Spleen (tissue), 11 donors: Measurements from ENCODE around the gene ENOX2. TPM values are rescaled to one million over a fixed set of nuclear protein-coding genes. Genes with fewer than 3 reads are reported as not detected.

Source experiments
- DNase-seq: peaks from one replicate; pipeline ENCODE4 v3.0.0-alpha.2; 2020
- H3K27ac ChIP-seq, 8 donors: fragments of 200-600 bp; sonication (generic) in 7 of 8; 1 replicate in 4 of 8; 2 replicates in 4 of 8; pipeline versions ENCODE4 v1.5.0 to v1.8.0; 2016 to 2021; ENCODE audit warnings: inconsistent platforms in 4 of 8, mild to moderate bottlenecking in 4 of 8, moderate library complexity in 1 of 8
- H3K27me3 ChIP-seq, 7 donors: fragments of 200-600 bp; sonication (generic) in 6 of 7; replicated peaks in 1 of 7; 1 replicate in 4 of 7; 2 replicates in 3 of 7; pipeline versions ENCODE4 v1.5.0 to v1.8.0; 2016 to 2021; ENCODE audit warnings: inconsistent platforms in 3 of 7, mild to moderate bottlenecking in 1 of 7
- H3K36me3 ChIP-seq, 6 donors: fragments of 200-600 bp; sonication (generic) in 5 of 6; 1 replicate in 4 of 6; 2 replicates in 2 of 6; pipeline versions ENCODE4 v1.5.0 to v1.8.0; 2016 to 2021; ENCODE audit warnings: inconsistent platforms in 2 of 6
- H3K4me1 ChIP-seq, 6 donors: fragments of 200-600 bp; sonication (generic) in 5 of 6; 1 replicate in 3 of 6; 2 replicates in 3 of 6; pipeline versions ENCODE4 v1.5.0 to v1.8.0; 2016 to 2021; ENCODE audit warnings: inconsistent platforms in 3 of 6
- H3K4me3 ChIP-seq, 8 donors: fragments of 200-600 bp; sonication (generic) in 7 of 8; 1 replicate in 4 of 8; 2 replicates in 4 of 8; pipeline versions ENCODE4 v1.5.0 to v1.8.0; 2016 to 2021; ENCODE audit warnings: inconsistent platforms in 4 of 8, mild to moderate bottlenecking in 4 of 8, moderate library complexity in 2 of 8
- H3K9me3 ChIP-seq, 8 donors: fragments of 200-600 bp; sonication (generic) in 7 of 8; 1 replicate in 4 of 8; 2 replicates in 4 of 8; pipeline versions ENCODE4 v1.5.0 to v1.8.0; 2016 to 2021; ENCODE audit warnings: inconsistent platforms in 4 of 8
- POLR2A ChIP-seq, 3 donors: fragments of 450-650 bp; IDR thresholded peaks; one replicate each; pipeline ENCODE4 v1.5.1; 2017; ENCODE audit warnings: antibody characterized with exemption in 3 of 3, mild to moderate bottlenecking in 1 of 3
- POLR2AphosphoS5 ChIP-seq, 3 donors: sonication (generic); formaldehyde crosslinking; IDR thresholded peaks; one replicate each; pipeline ENCODE4 v1.5.1; 2017; ENCODE audit warnings: antibody characterized with exemption in 3 of 3
- WGBS, 5 donors: extraction: QIAGEN DNeasy Blood & Tissue Kit in 3 of 5; methylation state at CpG; one replicate each; pipeline versions ENCODE4 v1.1.5 to v1.1.7; 2013 to 2018; 5-methylcytosine and 5-hydroxymethylcytosine counted together
- intact Hi-C: fragments of 100-400 bp; cut with DNase I; formaldehyde crosslinking; loops from one replicate; pipeline ENCODE4 v1.15.0; 2023; ENCODE audit warnings: low total_unique reads
- polyA plus RNA-seq, 3 donors: library from polyadenylated mRNA; stranded (reverse); fragments of 200-250 nt; gene quantifications; one replicate each; pipeline ENCODE4 v1.2.1, GENCODE V29; 2013
- total RNA-seq, 7 donors: library from RNA; depleted of rRNA in 3 of 7; stranded (reverse); fragments of >200 nt in 3 of 7; fragmentation: NEBNext Ultra II Directional in 4 of 7; extraction: Animal tissue kit (Norgen Biotek cat#: 25700) in 4 of 7; gene quantifications; one replicate each; pipeline versions ENCODE4 v1.1.0 to v1.2.1, GENCODE V29; 2016 to 2021
- TF ChIP-seq, protein P1 (sequence below), 11 experiments: fragments of 200-600 bp in 7 of 11; fragments of 450-650 bp in 4 of 11; sonication (generic) in 4 of 11; IDR thresholded peaks in 8 of 11; conservative IDR thresholded peaks in 3 of 11; 1 replicate in 7 of 11; 2 replicates in 4 of 11; pipeline versions ENCODE4 v1.4.0 to v1.8.0; 2016 to 2021; ENCODE audit warnings: antibody characterized with exemption in 11 of 11, inconsistent platforms in 4 of 11, mild to moderate bottlenecking in 1 of 11
- donor health status: healthy with polysubstance abuse.
- donor health status: DM: no; HTN: no; CAD: no; lungs with moderate emphysema.
- donor health status: DM: no; HTN: no; CAD: no.
- donor health status: Bipolar disorder and iron deficiency.
- donor health status: healthy.
- donor health status: DM: no; HTN: no; CAD: no.
- donor health status: DM: yes; HTN: yes; CAD: no.

The ENOX2 gene
- total and polyA plus RNA-seq, 10 donors = 5.2 to 30.0 (median 17.4) TPM

DNA sequence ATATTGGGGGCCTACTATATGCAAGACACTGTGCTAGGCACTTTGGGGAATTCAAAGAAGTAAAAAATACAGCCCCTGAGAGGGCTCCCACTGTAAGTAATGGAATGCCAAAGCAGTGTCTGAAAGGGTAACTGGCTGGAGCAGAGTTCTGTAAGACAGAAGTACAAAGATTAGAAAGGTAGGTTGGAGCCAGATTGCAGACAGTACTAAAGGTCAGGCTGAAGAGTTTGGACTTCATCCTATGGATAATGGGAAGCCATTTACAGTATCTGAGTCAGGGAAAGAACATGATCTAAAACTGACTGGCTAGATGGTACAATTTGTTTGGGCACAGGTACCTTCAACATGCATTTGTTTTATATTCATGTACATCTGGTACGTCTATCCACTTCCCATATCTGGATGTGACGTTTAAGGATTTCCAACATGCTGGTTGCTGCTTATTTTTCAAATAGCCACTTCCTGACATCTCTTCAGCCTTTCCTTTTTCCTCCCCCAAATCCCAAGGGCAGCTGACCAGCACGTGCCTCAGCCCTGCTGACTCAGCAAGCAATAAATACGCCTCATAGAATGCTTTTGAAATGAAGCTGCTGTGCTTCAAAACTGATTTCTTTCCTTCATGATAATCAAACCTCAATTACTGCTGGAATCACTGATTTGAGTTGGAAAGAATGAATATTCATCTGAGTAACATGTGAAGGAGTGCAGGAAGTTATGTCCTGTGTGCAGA lies 9.5 kb downstream of the ENOX2 start:
- Histone ChIP-seq H3K27ac (no peak overlapping the region), H3K4me3 (no peak overlapping the region), H3K9me3 (no peaks in the 10 kb centered on the region), H3K27me3 (no peaks in the 10 kb centered on the region), H3K4me1 (no peaks in the 10 kb centered on the region), H3K36me3 (peaks cover 0 to 11% (median 0%) of the 10 kb centered on the region in 6 donors)
- intact Hi-C loops = no loop called here
- no peak for DNase-seq
- 42 to 70% (median 64%) methylated on average over 4 of the region's 4 CpGs for WGBS, 5 donors
- TF ChIP-seq, protein P1, sequence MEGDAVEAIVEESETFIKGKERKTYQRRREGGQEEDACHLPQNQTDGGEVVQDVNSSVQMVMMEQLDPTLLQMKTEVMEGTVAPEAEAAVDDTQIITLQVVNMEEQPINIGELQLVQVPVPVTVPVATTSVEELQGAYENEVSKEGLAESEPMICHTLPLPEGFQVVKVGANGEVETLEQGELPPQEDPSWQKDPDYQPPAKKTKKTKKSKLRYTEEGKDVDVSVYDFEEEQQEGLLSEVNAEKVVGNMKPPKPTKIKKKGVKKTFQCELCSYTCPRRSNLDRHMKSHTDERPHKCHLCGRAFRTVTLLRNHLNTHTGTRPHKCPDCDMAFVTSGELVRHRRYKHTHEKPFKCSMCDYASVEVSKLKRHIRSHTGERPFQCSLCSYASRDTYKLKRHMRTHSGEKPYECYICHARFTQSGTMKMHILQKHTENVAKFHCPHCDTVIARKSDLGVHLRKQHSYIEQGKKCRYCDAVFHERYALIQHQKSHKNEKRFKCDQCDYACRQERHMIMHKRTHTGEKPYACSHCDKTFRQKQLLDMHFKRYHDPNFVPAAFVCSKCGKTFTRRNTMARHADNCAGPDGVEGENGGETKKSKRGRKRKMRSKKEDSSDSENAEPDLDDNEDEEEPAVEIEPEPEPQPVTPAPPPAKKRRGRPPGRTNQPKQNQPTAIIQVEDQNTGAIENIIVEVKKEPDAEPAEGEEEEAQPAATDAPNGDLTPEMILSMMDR (IDR thresholded peaks at IDR 0.05 in 8 of 11, conservative IDR thresholded peaks at IDR 0.05 in 3 of 11) = no peak
- peak in 1 of 3 donors; percentile 9 for TF ChIP-seq POLR2AphosphoS5 (IDR thresholded peaks at IDR 0.05)

DNA sequence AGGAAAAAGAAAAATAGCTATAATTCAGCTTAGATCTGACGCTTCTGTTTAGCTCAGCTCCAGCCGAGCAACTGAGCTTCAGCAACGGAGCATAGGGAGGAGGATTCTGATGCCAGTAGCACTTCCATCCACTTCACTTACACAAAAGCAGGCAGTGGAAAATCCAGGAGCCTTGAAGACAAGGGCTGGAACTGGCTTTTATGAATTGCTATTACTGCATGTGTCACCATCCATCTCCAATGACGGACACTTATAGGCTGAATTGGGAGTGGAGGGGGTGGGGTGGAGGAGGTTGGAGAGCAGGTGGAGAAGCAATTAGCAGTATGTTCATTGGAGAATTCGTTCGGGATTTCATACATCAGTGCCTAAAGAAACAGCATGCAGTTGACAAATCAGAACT lies 15.6 kb downstream of the ENOX2 start:
- no peaks in the 10 kb centered on the region for H3K27me3 ChIP-seq
- no peaks in the 10 kb centered on the region for H3K9me3 ChIP-seq
- no peaks in the 10 kb centered on the region for H3K36me3 ChIP-seq
- H3K4me1 ChIP-seq = no peaks in the 10 kb centered on the region
- no peak for DNase-seq
- no peak overlapping the region for H3K4me3 ChIP-seq
- TF ChIP-seq POLR2AphosphoS5 (IDR thresholded peaks at IDR 0.05) = no peak
- no peak for TF ChIP-seq POLR2A (IDR thresholded peaks at IDR 0.05)
- TF ChIP-seq, protein P1 (IDR thresholded peaks at IDR 0.05 in 8 of 11, conservative IDR thresholded peaks at IDR 0.05 in 3 of 11) = no peak
- 76 to 92% (median 84%) methylated on average over 6 of the region's 6 CpGs for WGBS, 5 donors
- intact Hi-C loops = no loop called here
- no peak overlapping the region for H3K27ac ChIP-seq

DNA sequence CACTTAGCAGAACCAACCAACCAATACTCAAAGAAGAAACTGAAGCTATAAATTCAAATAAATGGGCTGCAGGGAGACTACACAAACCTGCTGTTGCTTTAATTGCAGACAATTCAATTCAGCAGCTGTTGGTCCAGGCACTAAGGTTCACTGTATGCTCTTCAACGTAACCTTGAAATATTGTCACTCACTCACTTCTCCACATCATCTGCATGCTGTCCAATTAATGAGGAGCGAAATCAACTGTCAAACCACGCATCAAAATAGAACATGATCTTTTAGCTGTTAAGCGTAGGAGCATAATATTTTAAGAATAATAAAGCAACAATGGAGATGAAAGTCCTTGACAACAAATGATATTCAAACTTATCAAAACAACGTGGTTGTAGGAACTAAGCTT lies 17.0 kb downstream of the ENOX2 start:
- no peaks in the 10 kb centered on the region for H3K4me1 ChIP-seq
- no peak overlapping the region for H3K27ac ChIP-seq
- 54 to 71% (median 66%) methylated on average over 5 of the region's 5 CpGs for WGBS, 5 donors
- no peak overlapping the region for H3K4me3 ChIP-seq
- no peaks in the 10 kb centered on the region for H3K27me3 ChIP-seq
- no peak for DNase-seq
- TF ChIP-seq, protein P1 (IDR thresholded peaks at IDR 0.05 in 8 of 11, conservative IDR thresholded peaks at IDR 0.05 in 3 of 11) = no peak
- TF ChIP-seq POLR2A (IDR thresholded peaks at IDR 0.05) (no peak), POLR2AphosphoS5 (IDR thresholded peaks at IDR 0.05) (no peak)
- H3K36me3 ChIP-seq = no peaks in the 10 kb centered on the region
- no peaks in the 10 kb centered on the region for H3K9me3 ChIP-seq
- intact Hi-C loops = no loop called here

DNA sequence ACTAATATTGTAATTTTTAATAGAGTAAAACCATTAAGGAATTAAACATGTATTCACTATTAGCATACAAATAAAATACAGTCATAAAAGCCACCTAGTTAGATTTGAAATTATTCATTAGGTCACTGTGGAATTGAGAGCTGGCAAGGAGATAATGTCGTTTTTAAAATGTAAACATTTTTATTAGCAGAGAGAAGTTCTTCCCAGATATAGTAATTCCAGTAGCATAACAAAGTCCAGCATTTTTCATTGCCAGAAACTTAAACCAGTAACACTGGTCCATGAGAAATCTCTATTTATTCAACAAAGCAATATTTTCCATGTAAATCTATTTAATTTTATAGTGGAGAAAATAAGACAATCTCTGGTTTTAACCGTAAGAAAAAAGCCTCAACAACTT lies 17.5 kb downstream of the ENOX2 start:
- no peak for DNase-seq
- no peaks in the 10 kb centered on the region for H3K27me3 ChIP-seq
- no peak overlapping the region for H3K27ac ChIP-seq
- intact Hi-C loops = no loop called here
- 63 to 90% (median 83%) methylated on average over 2 of the region's 2 CpGs for WGBS, 5 donors
- no peaks in the 10 kb centered on the region for H3K4me1 ChIP-seq
- no peaks in the 10 kb centered on the region for H3K36me3 ChIP-seq
- no peaks in the 10 kb centered on the region for H3K9me3 ChIP-seq
- TF ChIP-seq, protein P1 (IDR thresholded peaks at IDR 0.05 in 8 of 11, conservative IDR thresholded peaks at IDR 0.05 in 3 of 11) = no peak
- TF ChIP-seq POLR2AphosphoS5 (IDR thresholded peaks at IDR 0.05) = no peak
- TF ChIP-seq POLR2A (IDR thresholded peaks at IDR 0.05) = no peak
- no peak overlapping the region for H3K4me3 ChIP-seq
